HTERT RPE-1 (cell line): Measurements from ENCODE around the gene CPS1.

ENCODE experiments used
- in situ Hi-C: fragments of 300-500 bp; cut with MboI; formaldehyde crosslinking; loops from 4 replicates; pipeline ENCODE4 v1.14.3; 2020; ENCODE audit warnings: low sequenced_read_pairs

CPS1 gene

GRCh38 chr2:210544831-210545230 is 11.6 kb upstream of the CPS1 start:
- in situ Hi-C loops: no loop called here

GRCh38 chr2:210546424-210547208 is 9.8 kb upstream of the CPS1 start:
- in situ Hi-C loops: no loop called here

DNA sequence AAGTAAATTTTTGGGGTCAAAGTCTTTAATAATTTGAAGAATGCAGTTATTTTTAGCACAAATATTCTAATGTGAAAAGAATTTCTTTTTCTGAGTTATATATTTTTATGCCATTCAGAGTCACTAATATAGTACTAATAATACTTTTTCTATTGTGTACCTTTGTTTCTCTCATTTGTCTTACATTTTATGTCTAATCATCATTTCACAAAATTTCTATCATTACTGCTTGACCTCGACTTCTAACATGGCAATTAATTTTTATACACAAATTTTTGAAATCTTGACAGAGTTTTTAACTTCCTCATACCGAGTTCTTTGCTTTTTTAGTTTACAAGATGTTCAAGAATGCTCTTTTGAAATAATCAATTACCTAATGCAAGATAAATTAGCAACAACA is 8.4 kb upstream of the CPS1 start:
- in situ Hi-C loops: no loop called here

- in situ Hi-C loops: no loop called here
Measured at GRCh38 chr2:210548878-210549384, 7.5 kb upstream of the CPS1 start.

GRCh38 chr2:210551001-210551400 is 5.4 kb upstream of the CPS1 start:
- in situ Hi-C loops: no loop called here

DNA sequence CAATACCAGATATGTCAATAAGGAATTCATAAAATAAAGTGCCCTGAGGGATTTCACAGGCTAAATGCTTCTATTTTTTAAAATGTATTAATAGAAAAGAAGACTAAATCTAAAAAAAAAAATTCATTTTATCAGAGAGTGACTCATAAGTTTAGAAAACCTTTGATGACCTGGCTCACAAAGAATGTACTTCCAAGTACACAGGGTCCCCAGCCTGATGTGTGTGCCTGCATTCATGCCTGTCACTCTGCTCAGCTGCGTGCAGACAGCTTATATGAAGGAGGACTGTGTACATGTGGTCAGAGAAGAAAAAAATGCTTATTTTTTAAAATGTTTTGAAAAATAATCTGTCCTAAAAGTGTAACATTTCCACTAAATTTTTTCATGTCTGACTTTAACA is 3.0 kb upstream of the CPS1 start:
- in situ Hi-C loops: no loop called here

DNA sequence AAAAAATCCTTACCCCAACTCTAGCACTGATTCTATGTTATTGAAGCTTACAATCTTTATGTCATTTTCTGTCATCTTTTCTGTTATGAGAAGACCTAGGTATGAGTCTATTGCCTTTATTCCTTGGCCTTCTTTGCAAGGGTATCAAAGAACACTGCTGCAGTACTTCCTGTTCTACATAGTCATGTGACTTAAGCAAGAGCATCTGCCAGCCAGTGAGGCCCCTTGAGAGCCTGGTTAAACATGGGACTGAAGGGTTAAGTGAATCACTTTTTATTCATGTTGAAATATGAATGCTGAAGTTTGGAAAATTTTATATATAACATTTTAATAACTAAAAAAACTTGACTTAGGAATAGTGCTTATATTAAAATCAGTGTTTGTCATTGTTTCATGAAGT is 844 bp upstream of the CPS1 start:
- in situ Hi-C loops: no loop called here

DNA sequence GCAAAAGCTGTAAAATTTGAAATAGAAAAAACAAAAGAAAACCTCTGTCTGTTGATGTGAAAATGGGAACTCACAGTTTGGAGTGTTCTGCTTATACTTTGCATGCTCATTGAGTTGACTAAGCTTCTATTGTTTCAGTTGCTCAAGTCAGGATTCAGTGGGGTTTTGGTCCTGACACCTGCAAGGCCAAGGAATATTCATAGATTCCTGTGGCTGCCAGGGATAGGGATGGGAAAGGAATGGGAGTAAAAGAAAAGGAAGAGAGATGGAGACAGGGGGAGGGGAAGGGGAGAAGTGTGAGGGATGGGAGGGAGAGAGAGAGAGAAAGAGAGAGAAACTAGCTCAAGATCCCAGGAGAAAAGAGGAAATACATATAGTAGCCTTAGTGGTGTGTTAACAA is 1.3 kb downstream of the CPS1 start:
- in situ Hi-C loops: no loop called here

GRCh38 chr2:210558708-210559107 is 2.3 kb downstream of the CPS1 start:
- in situ Hi-C loops: no loop called here

GRCh38 chr2:210559182-210559581 is 2.8 kb downstream of the CPS1 start:
- in situ Hi-C loops: no loop called here

GRCh38 chr2:210561475-210561874 is 5.1 kb downstream of the CPS1 start:
- in situ Hi-C loops: no loop called here

DNA sequence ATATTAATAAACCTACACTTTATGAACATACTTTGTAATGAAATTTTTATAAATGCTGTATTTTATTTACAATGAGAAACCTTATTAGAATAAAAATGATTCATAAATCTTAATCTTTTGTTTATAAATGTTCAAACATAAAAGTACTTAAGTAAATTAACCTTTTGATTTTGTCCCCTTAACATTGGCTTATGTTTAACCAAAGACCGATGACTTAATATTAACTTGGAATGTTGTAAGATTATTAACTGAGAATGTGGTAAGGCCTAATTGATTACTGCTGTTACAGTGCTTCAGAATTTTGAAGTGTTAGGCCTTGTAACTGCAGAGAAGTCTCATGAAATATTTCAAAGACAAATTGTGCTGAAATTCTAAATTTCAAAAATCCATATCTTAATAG is 5.7 kb downstream of the CPS1 start:
- in situ Hi-C loops: no loop called here

GRCh38 chr2:210562502-210563080 is 6.2 kb downstream of the CPS1 start:
- in situ Hi-C loops: no loop called here

- in situ Hi-C loops: no loop called here
Measured at GRCh38 chr2:210567279-210567678, 10.9 kb downstream of the CPS1 start.

DNA sequence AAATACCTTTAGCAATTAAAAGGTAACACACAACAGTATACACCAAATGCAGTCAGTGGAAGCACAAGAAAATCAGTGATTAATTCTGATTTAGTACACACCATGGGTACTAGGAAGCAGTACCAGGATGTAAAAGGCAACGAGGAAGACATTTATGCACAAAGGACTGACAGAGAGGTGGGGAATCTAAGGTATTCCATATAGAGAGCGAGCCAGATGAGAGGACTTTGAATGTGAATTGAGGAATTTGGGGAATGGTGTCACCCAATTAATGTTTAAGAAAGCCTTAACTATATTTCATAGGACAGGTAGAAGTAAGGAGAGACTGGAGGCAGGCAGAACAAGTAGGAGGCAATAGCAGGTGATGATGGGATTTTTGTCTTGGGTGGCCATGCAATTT is 11.7 kb downstream of the CPS1 start:
- in situ Hi-C loops: no loop called here

DNA sequence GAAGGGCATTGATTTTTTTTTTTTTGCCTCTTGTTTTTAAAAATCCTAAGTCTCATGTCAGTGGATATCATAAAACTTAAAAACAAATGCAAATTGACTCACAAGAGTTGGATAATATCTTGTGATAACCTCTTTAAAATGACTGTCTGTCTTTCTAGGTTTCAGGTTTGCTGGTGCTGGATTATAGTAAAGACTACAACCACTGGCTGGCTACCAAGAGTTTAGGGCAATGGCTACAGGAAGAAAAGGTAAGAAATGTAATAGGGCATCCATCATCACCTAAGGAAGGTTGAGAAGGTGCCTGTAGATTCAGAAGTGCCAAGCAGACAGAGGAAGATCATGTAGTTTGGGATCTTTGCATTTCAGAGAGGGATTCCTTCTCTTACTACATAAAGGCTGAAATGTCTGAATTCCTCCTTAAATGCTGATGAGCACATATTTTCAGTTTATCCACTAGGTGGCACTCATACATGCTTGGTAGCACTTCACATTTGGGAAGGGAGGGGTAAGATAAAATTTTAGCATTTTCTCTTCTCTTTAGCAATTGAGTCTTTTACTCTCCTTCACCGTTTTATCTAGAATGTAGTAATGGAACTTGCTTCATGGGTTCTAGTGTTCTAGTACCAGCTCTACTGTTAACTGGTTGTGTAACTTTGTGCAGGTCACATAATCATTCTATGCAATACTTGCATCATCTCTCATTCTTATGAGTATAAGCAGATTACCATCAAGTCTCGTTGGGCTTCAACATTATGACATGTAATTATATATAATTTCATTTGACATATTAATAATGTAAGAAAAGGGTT is 21.1 kb downstream of the CPS1 start:
- in situ Hi-C loops: no loop called here

DNA sequence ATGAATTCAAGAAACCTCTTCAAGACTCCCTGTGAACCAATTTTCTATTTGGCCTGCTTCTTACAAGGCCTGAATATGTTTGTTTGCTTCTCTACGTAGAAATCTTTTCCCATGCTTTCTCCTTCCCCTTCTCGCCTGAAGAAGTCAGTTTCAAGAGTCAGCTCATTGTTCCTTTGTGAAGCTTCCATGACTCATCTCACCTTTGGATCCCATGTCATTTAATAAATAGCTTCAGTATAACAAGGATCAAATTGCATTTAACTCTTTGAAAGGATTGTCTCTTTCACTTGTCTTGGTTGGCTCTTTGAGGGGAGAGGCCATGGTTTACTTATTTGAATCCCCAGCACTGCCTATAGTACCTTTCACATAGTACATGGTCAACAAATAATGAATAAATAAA is 28.4 kb downstream of the CPS1 start:
- in situ Hi-C loops: no loop called here

- in situ Hi-C loops: no loop called here
Measured at GRCh38 chr2:210586381-210586780, 30.0 kb downstream of the CPS1 start.

- in situ Hi-C loops: no loop called here
Measured at GRCh38 chr2:210591663-210592062, 35.3 kb downstream of the CPS1 start.

- in situ Hi-C loops: no loop called here
Measured at GRCh38 chr2:210592726-210593125, 36.3 kb downstream of the CPS1 start.

GRCh38 chr2:210593166-210593565 is 36.8 kb downstream of the CPS1 start:
- in situ Hi-C loops: no loop called here

GRCh38 chr2:210598219-210598618 is 41.8 kb downstream of the CPS1 start:
- in situ Hi-C loops: no loop called here
